Panc1 (cell line): ENCODE results near the gene MAPK11. TPM values are rescaled to one million over a fixed set of nuclear protein-coding genes. Genes with fewer than 3 reads are reported as not detected.

Source experiments
- ATAC-seq: fragments of 200-7000 bp; cut with Tn5 transposase; 2 replicates; pipeline ENCODE4 v1.9.1; 2020; ENCODE audit warnings: mild to moderate bottlenecking, moderate library complexity
- BruUV-seq: library from RNA; stranded (reverse); fragments of 400-500 nt; replicated peaks from 2 replicates; lab custom pipeline; 2021; lab: Mats Ljungman, UMichigan
- CTCF ChIA-PET: fragments of 300-600 bp; sonication (Branson Sonifier 250); formaldehyde crosslinking; loops from one replicate; lab custom pipeline; 2022; ENCODE audit warnings: antibody characterized with exemption; lab: Charles Lee
- POLR2A ChIA-PET: fragments of 300-600 bp; sonication (Branson Sonifier 250); formaldehyde crosslinking; loops from one replicate; lab custom pipeline; 2022; ENCODE audit warnings: antibody characterized with exemption; lab: Charles Lee
- DNase-seq: peaks from one replicate; pipeline ENCODE4 v3.0.0-alpha.2; 2010; ENCODE audit warnings: low read depth, low spot score
- H3K27ac ChIP-seq: 2 replicates; pipeline ENCODE4 v1.5.1; 2011; ENCODE audit warnings: mild to moderate bottlenecking, low read length, inconsistent platforms
- H3K27me3 ChIP-seq: fragments of 200-500 bp; sonication (Bioruptor generic); 2 replicates; pipeline ENCODE4 v1.6.0; 2014; ENCODE audit warnings: low read length, inconsistent platforms; ENCODE audit not compliant: control insufficient read depth, insufficient read depth
- H3K36me3 ChIP-seq: fragments of 200-500 bp; sonication (Bioruptor generic); 2 replicates; pipeline ENCODE4 v1.5.1; 2014; ENCODE audit warnings: inconsistent platforms, mild to moderate bottlenecking, low read length, moderate library complexity; ENCODE audit not compliant: control insufficient read depth, insufficient read depth
- H3K4me1 ChIP-seq: 2 replicates; pipeline ENCODE4 v1.5.1; 2011; ENCODE audit warnings: inconsistent platforms, mild to moderate bottlenecking, low read length, moderate library complexity; ENCODE audit not compliant: control insufficient read depth, insufficient read depth
- H3K4me3 ChIP-seq, 2 experiments: 2 replicates each; pipeline ENCODE4 v1.5.1; 2011 to 2012; ENCODE audit warnings: low read depth in 2 of 2, low read length in 2 of 2, mild to moderate bottlenecking in 2 of 2, inconsistent platforms in 1 of 2, moderate library complexity in 1 of 2
- H3K9me3 ChIP-seq: fragments of 200-500 bp; sonication (Bioruptor generic); 2 replicates; pipeline ENCODE4 v1.5.1; 2014; ENCODE audit warnings: low read depth, mild to moderate bottlenecking, inconsistent platforms, low read length, moderate library complexity; ENCODE audit not compliant: control insufficient read depth, insufficient read depth
- POLR2AphosphoS5 ChIP-seq: IDR thresholded peaks from 2 replicates; pipeline ENCODE4 v1.6.1; 2012; ENCODE audit warnings: mild to moderate bottlenecking, low read depth, low read length, moderate library complexity
- SIN3A ChIP-seq: IDR thresholded peaks from 2 replicates; pipeline ENCODE4 v1.6.1; 2012; ENCODE audit warnings: low read depth, mild to moderate bottlenecking, low read length, moderate library complexity, borderline replicate concordance; ENCODE audit not compliant: insufficient read depth
- TCF7L2 ChIP-seq: IDR thresholded peaks from 2 replicates; pipeline ENCODE4 v1.6.1; 2011; ENCODE audit warnings: mild to moderate bottlenecking, low read depth, low read length, inconsistent platforms
- in situ Hi-C: cut with HindIII; loops from 2 replicates; pipeline ENCODE4 v1.10.0; 2016; ENCODE audit warnings: low sequenced_read_pairs, low pct_unique_long_range_greater_than_20kb
- intact Hi-C: fragments of 100-400 bp; cut with micrococcal nuclease; formaldehyde crosslinking; loops from one replicate; pipeline ENCODE4 v1.10.0; 2022; ENCODE audit not compliant: unreplicated experiment
- total RNA-seq: library from RNA; stranded (reverse); gene quantifications from one replicate; pipeline ENCODE4 v1.2.1, GENCODE V29; 2021; ENCODE audit not compliant: unreplicated experiment
- TF ChIP-seq, protein P1 (sequence below): fragments of 450-650 bp; IDR thresholded peaks from 2 replicates; pipeline ENCODE4 v1.5.1; 2017; ENCODE audit warnings: mild to moderate bottlenecking
- TF ChIP-seq, protein P2 (sequence below), 2 experiments: IDR thresholded peaks; 2 replicates each; pipeline ENCODE4 v1.6.1; 2011 to 2012; ENCODE audit warnings: low read depth in 2 of 2, control low read depth in 1 of 2, low read length in 1 of 2, mild to moderate bottlenecking in 1 of 2, moderate library complexity in 1 of 2; ENCODE audit not compliant: insufficient read depth in 1 of 2

MAPK11 gene
- total RNA-seq, 1 experiment from 2014 or later: 77.7 TPM

DNA sequence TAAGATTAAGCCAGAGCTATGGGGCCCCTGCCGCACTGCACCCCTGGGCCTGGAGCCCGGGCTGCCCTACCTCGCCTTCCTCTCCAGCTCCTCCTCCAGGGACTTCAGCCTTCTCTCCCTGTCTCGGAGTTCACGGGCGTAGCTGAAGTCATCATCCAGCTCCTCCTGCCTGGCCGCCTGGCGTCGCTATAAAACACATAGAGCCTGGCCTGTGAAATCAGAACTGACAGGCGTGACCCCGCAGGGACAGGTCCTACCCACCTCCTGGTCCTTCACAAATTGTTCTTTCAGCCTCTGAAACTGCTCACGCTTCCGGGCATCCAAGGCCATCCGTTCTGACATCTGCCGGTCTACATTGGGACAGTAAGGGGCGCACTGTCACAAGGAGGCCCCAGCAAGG lies 46.1 kb downstream of the MAPK11 start:
- DNase-seq (no peak), ATAC-seq (no peak)
- Histone ChIP-seq H3K36me3 (no peaks in the 10 kb centered on the region), H3K9me3 (no peaks in the 10 kb centered on the region), H3K4me3 (no peak overlapping the region), H3K27me3 (no peaks in the 10 kb centered on the region), H3K4me1 (no peaks in the 10 kb centered on the region), H3K27ac (no peak overlapping the region)
- in situ Hi-C loops (no loop called here), intact Hi-C loops (no loop called here)
- POLR2A ChIA-PET: interaction anchor here (0.6 kb wide), 1 partner anchor 19 kb away, joined by 3 read pairs; no protein-coding TSS in a partner anchor
- CTCF ChIA-PET: no interaction called here
- no peak for TF ChIP-seq TCF7L2
- TF ChIP-seq, protein P1, sequence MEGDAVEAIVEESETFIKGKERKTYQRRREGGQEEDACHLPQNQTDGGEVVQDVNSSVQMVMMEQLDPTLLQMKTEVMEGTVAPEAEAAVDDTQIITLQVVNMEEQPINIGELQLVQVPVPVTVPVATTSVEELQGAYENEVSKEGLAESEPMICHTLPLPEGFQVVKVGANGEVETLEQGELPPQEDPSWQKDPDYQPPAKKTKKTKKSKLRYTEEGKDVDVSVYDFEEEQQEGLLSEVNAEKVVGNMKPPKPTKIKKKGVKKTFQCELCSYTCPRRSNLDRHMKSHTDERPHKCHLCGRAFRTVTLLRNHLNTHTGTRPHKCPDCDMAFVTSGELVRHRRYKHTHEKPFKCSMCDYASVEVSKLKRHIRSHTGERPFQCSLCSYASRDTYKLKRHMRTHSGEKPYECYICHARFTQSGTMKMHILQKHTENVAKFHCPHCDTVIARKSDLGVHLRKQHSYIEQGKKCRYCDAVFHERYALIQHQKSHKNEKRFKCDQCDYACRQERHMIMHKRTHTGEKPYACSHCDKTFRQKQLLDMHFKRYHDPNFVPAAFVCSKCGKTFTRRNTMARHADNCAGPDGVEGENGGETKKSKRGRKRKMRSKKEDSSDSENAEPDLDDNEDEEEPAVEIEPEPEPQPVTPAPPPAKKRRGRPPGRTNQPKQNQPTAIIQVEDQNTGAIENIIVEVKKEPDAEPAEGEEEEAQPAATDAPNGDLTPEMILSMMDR: no peak
- TF ChIP-seq SIN3A: no peak
- TF ChIP-seq POLR2AphosphoS5: no peak
- TF ChIP-seq, protein P2, sequence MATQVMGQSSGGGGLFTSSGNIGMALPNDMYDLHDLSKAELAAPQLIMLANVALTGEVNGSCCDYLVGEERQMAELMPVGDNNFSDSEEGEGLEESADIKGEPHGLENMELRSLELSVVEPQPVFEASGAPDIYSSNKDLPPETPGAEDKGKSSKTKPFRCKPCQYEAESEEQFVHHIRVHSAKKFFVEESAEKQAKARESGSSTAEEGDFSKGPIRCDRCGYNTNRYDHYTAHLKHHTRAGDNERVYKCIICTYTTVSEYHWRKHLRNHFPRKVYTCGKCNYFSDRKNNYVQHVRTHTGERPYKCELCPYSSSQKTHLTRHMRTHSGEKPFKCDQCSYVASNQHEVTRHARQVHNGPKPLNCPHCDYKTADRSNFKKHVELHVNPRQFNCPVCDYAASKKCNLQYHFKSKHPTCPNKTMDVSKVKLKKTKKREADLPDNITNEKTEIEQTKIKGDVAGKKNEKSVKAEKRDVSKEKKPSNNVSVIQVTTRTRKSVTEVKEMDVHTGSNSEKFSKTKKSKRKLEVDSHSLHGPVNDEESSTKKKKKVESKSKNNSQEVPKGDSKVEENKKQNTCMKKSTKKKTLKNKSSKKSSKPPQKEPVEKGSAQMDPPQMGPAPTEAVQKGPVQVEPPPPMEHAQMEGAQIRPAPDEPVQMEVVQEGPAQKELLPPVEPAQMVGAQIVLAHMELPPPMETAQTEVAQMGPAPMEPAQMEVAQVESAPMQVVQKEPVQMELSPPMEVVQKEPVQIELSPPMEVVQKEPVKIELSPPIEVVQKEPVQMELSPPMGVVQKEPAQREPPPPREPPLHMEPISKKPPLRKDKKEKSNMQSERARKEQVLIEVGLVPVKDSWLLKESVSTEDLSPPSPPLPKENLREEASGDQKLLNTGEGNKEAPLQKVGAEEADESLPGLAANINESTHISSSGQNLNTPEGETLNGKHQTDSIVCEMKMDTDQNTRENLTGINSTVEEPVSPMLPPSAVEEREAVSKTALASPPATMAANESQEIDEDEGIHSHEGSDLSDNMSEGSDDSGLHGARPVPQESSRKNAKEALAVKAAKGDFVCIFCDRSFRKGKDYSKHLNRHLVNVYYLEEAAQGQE (IDR thresholded peaks at IDR 0.05; ENCODE audit: insufficient read depth in 1 of 2, low read depth in 2 of 2, low read length in 1 of 2): no peak
- BruUV-seq: no TSS peak

DNA sequence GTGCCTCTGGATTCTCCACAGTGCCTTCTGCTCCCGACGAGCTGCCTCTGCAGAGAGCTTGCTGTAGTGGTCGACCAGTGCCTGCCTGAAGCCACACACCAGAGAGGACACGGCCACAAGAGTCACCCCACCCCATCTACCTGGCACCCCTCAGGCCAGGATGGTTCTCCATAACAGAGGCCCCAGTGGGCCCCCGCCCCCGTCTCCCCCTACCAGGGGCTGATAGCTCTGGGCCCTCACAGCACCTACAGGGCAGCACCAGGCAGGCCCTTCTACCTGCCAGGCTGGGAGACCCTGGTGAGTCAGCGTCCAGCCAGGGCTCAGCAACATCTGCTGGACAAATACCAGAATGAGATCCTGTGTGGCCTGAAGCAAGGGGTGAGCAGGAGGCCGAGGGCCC lies 47.7 kb downstream of the MAPK11 start:
- TF ChIP-seq, protein P1: no peak
- TF ChIP-seq, protein P2 (IDR thresholded peaks at IDR 0.05; ENCODE audit: insufficient read depth in 1 of 2, low read depth in 2 of 2, low read length in 1 of 2): no peak
- TF ChIP-seq TCF7L2 (no peak), POLR2AphosphoS5 (no peak), SIN3A (no peak)
- Histone ChIP-seq H3K36me3 (0 out of 2 replicates have a peak, but pooled peaks cover 2% of the 10 kb centered on the region), H3K9me3 (no peaks in the 10 kb centered on the region), H3K27me3 (no peaks in the 10 kb centered on the region), H3K27ac (no peak overlapping the region), H3K4me3 (no peak overlapping the region), H3K4me1 (no peaks in the 10 kb centered on the region)
- in situ Hi-C loops: no loop called here
- ATAC-seq (no peak), DNase-seq (no peak)
- intact Hi-C loops: no loop called here
- ChIA-PET CTCF (no interaction called here), POLR2A (no interaction called here)
- BruUV-seq: no TSS peak
